Activated CD8-positive, alpha-beta T cell treated with anti-CD3 and anti-CD28 coated beads for 36 hours (primary cell): ENCODE results near the gene NR4A2. TPM values are rescaled to one million over a fixed set of nuclear protein-coding genes. Genes with fewer than 3 reads are reported as not detected.
"Not testable (repeated sequence)": the region's sequence is repeated elsewhere in the genome, so short reads cannot be mapped to it uniquely, and the experiment has no call there.

Source experiments
- ATAC-seq: fragments of 200-7000 bp; cut with Tn5 transposase; one replicate; pipeline ENCODE4 v1.10.0; 2021; ENCODE audit warnings: mild to moderate bottlenecking, moderate library complexity
- CTCF ChIA-PET: fragments of 350-600 bp; sonication (Branson Sonifier 250); formaldehyde crosslinking; loops from one replicate; lab custom pipeline; 2021; ENCODE audit warnings: antibody characterized with exemption; lab: Charles Lee
- POLR2A ChIA-PET: fragments of 350-600 bp; sonication (Branson Sonifier 250); formaldehyde crosslinking; loops from one replicate; lab custom pipeline; 2021; ENCODE audit warnings: antibody characterized with exemption; lab: Charles Lee
- DNase-seq: peaks from one replicate; pipeline ENCODE4 v3.0.0-alpha.2; 2020
- H3K27ac Mint-ChIP-seq: one replicate; pipeline ENCODE4 v1.8.0; 2021; ENCODE audit warnings: mild to moderate bottlenecking, mixed read lengths
- H3K27me3 Mint-ChIP-seq: one replicate; pipeline ENCODE4 v1.8.0; 2021; ENCODE audit warnings: mixed read lengths
- H3K36me3 Mint-ChIP-seq: one replicate; pipeline ENCODE4 v1.8.0; 2021; ENCODE audit warnings: low read depth, mixed read lengths
- H3K4me1 Mint-ChIP-seq: one replicate; pipeline ENCODE4 v1.8.0; 2021; ENCODE audit warnings: low read depth, mixed read lengths
- H3K4me3 Mint-ChIP-seq: one replicate; pipeline ENCODE4 v1.8.0; 2021; ENCODE audit warnings: mild to moderate bottlenecking, moderate library complexity, mixed read lengths
- H3K9me3 Mint-ChIP-seq: one replicate; pipeline ENCODE4 v1.8.0; 2021; ENCODE audit warnings: mixed read lengths
- CTCF ChIP-seq: fragments of 200-600 bp; IDR thresholded peaks from one replicate; pipeline ENCODE4 v1.8.0; 2022; ENCODE audit warnings: antibody characterized with exemption, mild to moderate bottlenecking
- intact Hi-C: fragments of 100-400 bp; cut with micrococcal nuclease; formaldehyde crosslinking; loops from one replicate; pipeline ENCODE4 v1.10.0; 2022
- total RNA-seq, 2 experiments: library from RNA; stranded (reverse); gene quantifications; one replicate each; pipeline ENCODE4 v1.2.3, GENCODE V29; 2021

NR4A2 gene
- total RNA-seq, 2 experiments from 2014 or later = 57.6 to 61.6 TPM

- no peak for TF ChIP-seq CTCF
- ChIA-PET CTCF (no interaction called here), POLR2A (interaction anchor here (0.6 kb wide), 1 partner anchor 36 kb away, joined by 3 read pairs; no protein-coding TSS in a partner anchor)
- DNase-seq (no peak), ATAC-seq (no peak)
- Mint-ChIP-seq H3K4me1 (peaks cover 9% of the 10 kb centered on the region), H3K27me3 (peaks cover 28% of the 10 kb centered on the region), H3K27ac (no peak overlapping the region), H3K4me3 (no peak overlapping the region), H3K9me3 (no peaks in the 10 kb centered on the region), H3K36me3 (no peaks in the 10 kb centered on the region)
- intact Hi-C loops = no loop called here
These were observed 25.7 kb downstream of the NR4A2 start for GRCh38 chr2:156306821-156307220.

DNA sequence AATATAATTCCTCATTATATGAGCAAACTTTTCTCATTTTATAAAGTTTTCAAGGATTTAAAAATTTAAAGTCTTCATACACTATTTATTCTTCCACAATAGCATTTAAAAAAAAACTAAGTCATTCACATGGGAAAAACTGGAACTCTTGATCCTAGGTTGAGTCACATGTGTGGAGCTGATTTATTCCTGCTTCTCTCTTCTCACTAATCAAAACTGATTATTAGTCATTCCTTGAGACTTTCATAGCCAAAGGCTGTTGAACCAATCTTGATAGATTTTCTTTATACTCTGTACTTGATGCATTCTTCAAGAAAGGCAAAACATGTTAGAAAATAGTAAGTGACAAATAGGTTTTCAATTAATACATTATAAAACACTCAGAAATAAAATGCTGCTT, 27.4 kb downstream of the NR4A2 start:
- Mint-ChIP-seq H3K4me1 (peaks cover 9% of the 10 kb centered on the region), H3K4me3 (no peak overlapping the region), H3K9me3 (no peaks in the 10 kb centered on the region), H3K27me3 (peaks cover 27% of the 10 kb centered on the region), H3K27ac (no peak overlapping the region), H3K36me3 (no peaks in the 10 kb centered on the region)
- DNase-seq (no peak), ATAC-seq (no peak)
- no peak for TF ChIP-seq CTCF
- intact Hi-C loops = no loop called here
- ChIA-PET POLR2A (no interaction called here), CTCF (no interaction called here)

GRCh38 chr2:156300337-156300736, 32.2 kb downstream of the NR4A2 start:
- no peaks in the 10 kb centered on the region for H3K4me1 Mint-ChIP-seq
- no peak for TF ChIP-seq CTCF
- no peaks in the 10 kb centered on the region for H3K36me3 Mint-ChIP-seq
- ChIA-PET CTCF (no interaction called here), POLR2A (no interaction called here)
- peaks cover 19% of the 10 kb centered on the region for H3K27me3 Mint-ChIP-seq
- H3K27ac Mint-ChIP-seq = no peak overlapping the region
- DNase-seq (no peak), ATAC-seq (no peak)
- H3K9me3 Mint-ChIP-seq = no peaks in the 10 kb centered on the region
- no peak overlapping the region for H3K4me3 Mint-ChIP-seq
- intact Hi-C loops = no loop called here

- no peak overlapping the region for H3K4me3 Mint-ChIP-seq
- H3K27ac Mint-ChIP-seq = no peak overlapping the region
- ChIA-PET POLR2A (no interaction called here), CTCF (no interaction called here)
- intact Hi-C loops = no loop called here
- H3K36me3 Mint-ChIP-seq = no peaks in the 10 kb centered on the region
- TF ChIP-seq CTCF = no peak
- H3K4me1 Mint-ChIP-seq = no peaks in the 10 kb centered on the region
- peak; percentile 42 for ATAC-seq
- H3K27me3 Mint-ChIP-seq = peaks cover 8% of the 10 kb centered on the region
- H3K9me3 Mint-ChIP-seq = no peaks in the 10 kb centered on the region
- no peak for DNase-seq
These were observed 37.5 kb downstream of the NR4A2 start for GRCh38 chr2:156294945-156295580.

DNA sequence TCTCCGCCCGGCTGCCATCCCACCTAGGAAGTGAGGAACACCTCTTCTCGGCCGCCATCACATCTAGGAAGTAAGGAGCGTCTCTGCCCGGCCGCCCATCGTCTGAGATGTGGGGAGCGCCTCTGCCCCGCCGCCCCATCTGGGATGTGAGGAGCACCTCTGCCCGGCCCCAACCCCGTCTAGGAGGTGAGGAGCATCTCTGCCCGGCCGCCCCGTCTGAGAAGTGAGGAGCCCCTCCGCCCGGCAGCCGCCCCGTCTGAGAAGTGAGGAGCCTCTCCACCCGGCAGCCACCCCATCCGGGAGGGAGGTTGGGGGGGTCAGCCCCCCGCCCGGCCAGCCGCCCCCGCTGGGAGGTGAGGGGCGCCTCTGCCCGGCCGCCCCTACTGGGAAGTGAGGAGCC, 39.1 kb downstream of the NR4A2 start:
- H3K9me3 Mint-ChIP-seq, CTCF ChIA-PET, intact Hi-C loops, H3K4me1 Mint-ChIP-seq, H3K36me3 Mint-ChIP-seq, H3K27me3 Mint-ChIP-seq, H3K27ac Mint-ChIP-seq, POLR2A ChIA-PET, H3K4me3 Mint-ChIP-seq, ATAC-seq, DNase-seq: not testable (repeated sequence)
